HL-60 (cell line): Measurements from ENCODE around the gene LPXN.

Experiments
- DNase-seq, 2 experiments: peaks; one replicate each; pipeline ENCODE4 v3.0.0-alpha.2; 2010 to 2020; ENCODE audit warnings: low read depth in 1 of 2, low spot score in 1 of 2
- H3K27ac ChIP-seq: fragments of 250-450 bp; sonication (Bioruptor Pico); replicated peaks from 2 replicates; pipeline ENCODE4 v1.5.1; 2020; ENCODE audit warnings: mild to moderate bottlenecking, moderate library complexity
- H3K27me3 ChIP-seq: fragments of 250-450 bp; sonication (Bioruptor Pico); 2 replicates; pipeline ENCODE4 v1.5.1; 2021; ENCODE audit warnings: mild to moderate bottlenecking, moderate library complexity; ENCODE audit not compliant: insufficient read depth, poor library complexity, severe bottlenecking
- H3K4me3 ChIP-seq: replicated peaks from 2 replicates; pipeline ENCODE4 v1.5.1; 2011; ENCODE audit warnings: mild to moderate bottlenecking, control low read depth, low read length; ENCODE audit not compliant: insufficient read depth
- CTCF ChIP-seq: IDR thresholded peaks from one replicate; pipeline ENCODE4 v1.5.1; 2011; ENCODE audit warnings: low read length, control low read depth, inconsistent platforms; ENCODE audit not compliant: insufficient read depth
- GABPA ChIP-seq: IDR thresholded peaks from 2 replicates; pipeline ENCODE4 v1.6.1; 2012; ENCODE audit warnings: low read depth
- POLR2AphosphoS5 ChIP-seq: IDR thresholded peaks from 2 replicates; pipeline ENCODE4 v1.6.1; 2012; ENCODE audit warnings: low read depth
- REST ChIP-seq: IDR thresholded peaks from 2 replicates; pipeline ENCODE4 v1.6.1; 2012; ENCODE audit warnings: low read depth; ENCODE audit not compliant: insufficient replicate concordance
- SPI1 ChIP-seq: IDR thresholded peaks from 2 replicates; pipeline ENCODE4 v1.6.1; 2012; ENCODE audit warnings: low read depth, mild to moderate bottlenecking, borderline replicate concordance

Gene LPXN

GRCh38 chr11:58582437-58582836 is 6.8 kb upstream of the LPXN start:
- H3K27ac ChIP-seq, result no peak overlapping the region
- TF ChIP-seq SPI1 (no peak), GABPA (no peak), POLR2AphosphoS5 (no peak), CTCF (no peak), REST (no peak)
- H3K4me3 ChIP-seq, result no peak overlapping the region
- no peaks in the 10 kb centered on the region for H3K27me3 ChIP-seq
- no peak for DNase-seq

- TF ChIP-seq GABPA (no peak), SPI1 (no peak), REST (no peak), POLR2AphosphoS5 (no peak), CTCF (no peak)
- Histone ChIP-seq H3K4me3 (peak overlapping the region; percentile 78), H3K27me3 (no peaks in the 10 kb centered on the region), H3K27ac (peak overlapping the region; percentile 100)
- no peak for DNase-seq
These were observed 4.7 kb upstream of the LPXN start for GRCh38 chr11:58580311-58580710.

GRCh38 chr11:58579192-58580129 is 3.8 kb upstream of the LPXN start:
- peak; percentile 87 to 93 for DNase-seq
- H3K27me3 ChIP-seq, result no peaks in the 10 kb centered on the region

More at GRCh38 chr11:58579192-58580129, 3.8 kb upstream of the LPXN start:
- H3K27ac ChIP-seq, result peak overlapping the region; percentile 100
- peak; percentile 81 for TF ChIP-seq CTCF
- no peak for TF ChIP-seq SPI1
- TF ChIP-seq REST, result no peak
- no peak for TF ChIP-seq GABPA
- TF ChIP-seq POLR2AphosphoS5, result peak; percentile 82
- peak overlapping the region; percentile 78 for H3K4me3 ChIP-seq
